Left lung (tissue), 10 donors: ENCODE measurements around the gene NAA16. TPM values are rescaled to one million over a fixed set of nuclear protein-coding genes. Genes with fewer than 3 reads are reported as not detected.

Experiments used
- ATAC-seq: fragments of 200-7000 bp; cut with Tn5 transposase; one replicate; pipeline ENCODE4 v1.9.1; 2020; ENCODE audit warnings: moderate library complexity
- DNase-seq, 4 donors: peaks; one replicate each; pipeline ENCODE4 v3.0.0-alpha.2; 2013 to 2020
- H3K27ac ChIP-seq, 2 donors: fragments of 200-600 bp; sonication (generic) in 1 of 2; one replicate each; pipeline versions ENCODE4 v1.5.0 to v1.8.0; 2020 to 2021
- H3K27me3 ChIP-seq, 2 donors: fragments of 200-600 bp; sonication (generic) in 1 of 2; one replicate each; pipeline versions ENCODE4 v1.5.0 to v1.8.0; 2020 to 2021
- H3K36me3 ChIP-seq, 2 donors: fragments of 200-600 bp; sonication (generic) in 1 of 2; one replicate each; pipeline versions ENCODE4 v1.5.0 to v1.8.0; 2020 to 2021
- H3K4me1 ChIP-seq, 2 donors: fragments of 200-600 bp; one replicate each; pipeline ENCODE4 v1.8.0; 2021
- H3K4me3 ChIP-seq, 2 donors: fragments of 200-600 bp; sonication (generic) in 1 of 2; one replicate each; pipeline versions ENCODE4 v1.5.0 to v1.8.0; 2020 to 2021; ENCODE audit warnings: mild to moderate bottlenecking in 1 of 2
- H3K9me3 ChIP-seq, 2 donors: fragments of 200-600 bp; sonication (generic) in 1 of 2; one replicate each; pipeline versions ENCODE4 v1.5.0 to v1.8.0; 2020 to 2021
- CTCF ChIP-seq, 2 donors: fragments of 200-600 bp; sonication (generic) in 1 of 2; IDR thresholded peaks; one replicate each; pipeline versions ENCODE4 v1.5.0 to v1.8.0; 2021; ENCODE audit warnings: antibody characterized with exemption in 2 of 2
- intact Hi-C, 2 donors: fragments of 100-400 bp; cut with DNase I; formaldehyde crosslinking; loops; one replicate each; pipeline versions ENCODE4 v1.11.2 to v1.14.2; 2022
- polyA plus RNA-seq, 6 donors: library from polyadenylated mRNA; unstranded; fragments of 120-200 nt; gene quantifications; one replicate each; pipeline ENCODE4 v1.2.1, GENCODE V29; 2013; ENCODE audit not compliant: insufficient read length in 6 of 6
- total RNA-seq, 2 donors: library from RNA; stranded (reverse); fragmentation: NEBNext Ultra II Directional; extraction: Animal tissue kit (Norgen Biotek cat#: 25700); gene quantifications; one replicate each; pipeline ENCODE4 v1.2.1, GENCODE V29; 2021
- donor health status: DM: no; HTN: yes; CAD: no.
- donor health status: DM: no; HTN: no; CAD: no.

NAA16 gene
- total and polyA plus RNA-seq, 8 donors, result 17.2 to 69.4 (median 55.6) TPM

GRCh38 chr13:41383386-41383785 lies 72.3 kb downstream of the NAA16 start:
- intact Hi-C loops, result no loop called here
- no peaks in the 10 kb centered on the region for H3K27me3 ChIP-seq
- H3K36me3 ChIP-seq, result no peaks in the 10 kb centered on the region
- no peak overlapping the region for H3K4me3 ChIP-seq
- no peak overlapping the region for H3K27ac ChIP-seq
- peak; percentile 49 for ATAC-seq
- DNase-seq, result no peak
- no peak for TF ChIP-seq CTCF (IDR thresholded peaks at IDR 0.05)
- H3K9me3 ChIP-seq, result no peaks in the 10 kb centered on the region
- peaks cover 0 to 5% of the 10 kb centered on the region in 2 donors for H3K4me1 ChIP-seq

- ATAC-seq (no peak), DNase-seq (peak in 1 of 4 donors; percentile 7)
- Histone ChIP-seq H3K27me3 (no peaks in the 10 kb centered on the region), H3K36me3 (no peaks in the 10 kb centered on the region), H3K4me3 (no peak overlapping the region), H3K27ac (no peak overlapping the region), H3K9me3 (no peaks in the 10 kb centered on the region), H3K4me1 (peaks cover 0 to 5% of the 10 kb centered on the region in 2 donors)
- intact Hi-C loops, result no loop called here
- TF ChIP-seq CTCF (IDR thresholded peaks at IDR 0.05), result peak in 1 of 2 donors; percentile 24
Measured at GRCh38 chr13:41384749-41385503, 73.9 kb downstream of the NAA16 start.

- no peak overlapping the region for H3K27ac ChIP-seq
- ATAC-seq, result no peak
- H3K4me1 ChIP-seq, result peaks cover 0 to 5% of the 10 kb centered on the region in 2 donors
- TF ChIP-seq CTCF (IDR thresholded peaks at IDR 0.05), result no peak
- DNase-seq, result no peak
- no peaks in the 10 kb centered on the region for H3K9me3 ChIP-seq
- no peaks in the 10 kb centered on the region for H3K27me3 ChIP-seq
- no peaks in the 10 kb centered on the region for H3K36me3 ChIP-seq
- intact Hi-C loops, result no loop called here
- no peak overlapping the region for H3K4me3 ChIP-seq
Measured at GRCh38 chr13:41386211-41386610, 75.1 kb downstream of the NAA16 start.

- TF ChIP-seq CTCF (IDR thresholded peaks at IDR 0.05), result no peak
- DNase-seq (no peak), ATAC-seq (no peak)
- Histone ChIP-seq H3K36me3 (no peaks in the 10 kb centered on the region), H3K9me3 (no peaks in the 10 kb centered on the region), H3K4me3 (no peak overlapping the region), H3K27me3 (no peaks in the 10 kb centered on the region), H3K27ac (no peak overlapping the region), H3K4me1 (peaks cover 0 to 5% of the 10 kb centered on the region in 2 donors)
- intact Hi-C loops, result no loop called here
Measured at GRCh38 chr13:41387576-41387975, 76.5 kb downstream of the NAA16 start.

- H3K9me3 ChIP-seq, result no peaks in the 10 kb centered on the region
- H3K27ac ChIP-seq, result no peak overlapping the region
- intact Hi-C loops, result no loop called here
- H3K4me1 ChIP-seq, result no peaks in the 10 kb centered on the region
- no peak for DNase-seq
- no peaks in the 10 kb centered on the region for H3K36me3 ChIP-seq
- no peak for ATAC-seq
- TF ChIP-seq CTCF (IDR thresholded peaks at IDR 0.05), result no peak
- H3K27me3 ChIP-seq, result no peaks in the 10 kb centered on the region
- H3K4me3 ChIP-seq, result no peak overlapping the region
Measured at GRCh38 chr13:41388143-41388881, 77.2 kb downstream of the NAA16 start.
